MM.1S (cell line): ENCODE measurements around the gene CBFA2T2.
"Not testable (repeated sequence)": the region's sequence is repeated elsewhere in the genome, so short reads cannot be mapped to it uniquely, and the experiment has no call there.

Experiments
- CTCF ChIP-seq: fragments of 300-600 bp; sonication (generic); IDR thresholded peaks from 2 replicates; pipeline ENCODE4 v1.5.1; 2016; ENCODE audit warnings: antibody characterized with exemption, low read length, mixed read lengths
- EZH2 ChIP-seq: fragments of 300-600 bp; sonication (generic); optimal IDR thresholded peaks from 2 replicates; pipeline ENCODE3; 2017; ENCODE audit warnings: low read depth, mild to moderate bottlenecking, antibody characterized with exemption, low read length, mixed read lengths

GRCh38 chr20:33535717-33536116 lies 45.8 kb downstream of the CBFA2T2 start:
- not testable (repeated sequence) for TF ChIP-seq EZH2, CTCF
